ENCODE measurements around the gene ADAMTSL2. TPM values are rescaled to one million over a fixed set of nuclear protein-coding genes. Genes with fewer than 3 reads are reported as not detected.

Gene ADAMTSL2
- polyA plus RNA-seq, 12 donors, result 2.3 to 4.6 (median 2.6) TPM; not detected in 2

- no peak for DNase-seq
Measured at GRCh38 chr9:133516961-133517350, 17.5 kb upstream of the ADAMTSL2 start.

- no peak for DNase-seq
Measured at GRCh38 chr9:133517711-133518110, 16.8 kb upstream of the ADAMTSL2 start.

- DNase-seq, result no peak
Measured at GRCh38 chr9:133518200-133518599, 16.3 kb upstream of the ADAMTSL2 start.

- no peak for DNase-seq
Measured at GRCh38 chr9:133518706-133519449, 15.6 kb upstream of the ADAMTSL2 start.

- DNase-seq, result no peak
Measured at GRCh38 chr9:133519693-133520092, 14.8 kb upstream of the ADAMTSL2 start.

GRCh38 chr9:133520121-133520835, 14.2 kb upstream of the ADAMTSL2 start:
- no peak for DNase-seq

- DNase-seq, result no peak
Measured at GRCh38 chr9:133521122-133522072, 13.1 kb upstream of the ADAMTSL2 start.

- no peak for DNase-seq
Measured at GRCh38 chr9:133522073-133522910, 12.2 kb upstream of the ADAMTSL2 start.

GRCh38 chr9:133523106-133523505, 11.4 kb upstream of the ADAMTSL2 start:
- DNase-seq, result no peak

- no peak for DNase-seq
Measured at GRCh38 chr9:133524146-133524545, 10.4 kb upstream of the ADAMTSL2 start.

- DNase-seq, result no peak
Measured at GRCh38 chr9:133524679-133525228, 9.8 kb upstream of the ADAMTSL2 start, which contains the start of gene MYMK. Gene MYMK, minus strand, starts transcription at chr9:133524959. Its CDS starts 115 bp downstream, at chr9:133524844.

GRCh38 chr9:133525677-133526076, 8.8 kb upstream of the ADAMTSL2 start:
- DNase-seq, result no peak

- DNase-seq, result no peak
Measured at GRCh38 chr9:133526721-133527321, 7.7 kb upstream of the ADAMTSL2 start.

- peak; percentile 86 for DNase-seq
Measured at GRCh38 chr9:133527444-133527920, 7.0 kb upstream of the ADAMTSL2 start.

GRCh38 chr9:133528001-133528875, 6.3 kb upstream of the ADAMTSL2 start:
- no peak for DNase-seq

GRCh38 chr9:133528876-133529241, 5.6 kb upstream of the ADAMTSL2 start:
- no peak for DNase-seq

- DNase-seq, result no peak
Measured at GRCh38 chr9:133529457-133529856, 5.0 kb upstream of the ADAMTSL2 start.

GRCh38 chr9:133529874-133530273, 4.6 kb upstream of the ADAMTSL2 start:
- no peak for DNase-seq

- DNase-seq, result no peak
Measured at GRCh38 chr9:133531293-133531692, 3.2 kb upstream of the ADAMTSL2 start.
